Posterior vena cava (tissue), 2 donors: Measurements from ENCODE around the gene COP1. TPM values are rescaled to one million over a fixed set of nuclear protein-coding genes. Genes with fewer than 3 reads are reported as not detected.

Source experiments
- DNase-seq: peaks from one replicate; pipeline ENCODE4 v3.0.0-alpha.2; 2020; ENCODE audit warnings: low spot score
- intact Hi-C, 2 donors: fragments of 100-400 bp; cut with DNase I; formaldehyde crosslinking; loops; one replicate each; pipeline versions ENCODE4 v1.14.1 to v1.14.2; 2022 to 2023
- total RNA-seq, 2 donors: library from RNA; stranded (reverse); fragmentation: NEBNext Ultra II Directional; extraction: Animal tissue kit (Norgen Biotek cat#: 25700); gene quantifications; one replicate each; pipeline ENCODE4 v1.2.1, GENCODE V29; 2021
- donor health status: DM: yes; HTN: yes; CAD: no.
- donor health status: DM: yes; HTN: yes; CAD: no.

The COP1 gene
- total RNA-seq, 2 donors from 2014 or later, result 36.7 to 41.5 TPM

DNA sequence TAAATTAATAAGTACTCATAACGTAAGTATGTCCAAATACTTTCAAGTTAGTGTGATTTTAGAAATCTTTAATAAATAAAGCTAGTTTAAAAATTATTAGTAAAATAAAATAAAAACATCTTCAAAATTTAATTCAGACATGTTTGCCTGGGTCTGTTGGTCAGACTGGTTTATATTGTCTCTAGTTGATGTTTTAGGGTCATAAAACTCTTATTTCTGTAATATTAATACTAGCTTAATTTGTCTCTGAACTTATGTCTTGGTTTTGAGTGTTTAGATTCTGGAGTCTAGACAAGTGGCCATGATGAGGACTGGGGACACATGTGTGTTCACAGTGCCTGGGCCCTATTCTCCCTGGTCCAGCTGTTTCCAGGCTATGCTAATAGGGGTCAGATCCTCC is 279.1 kb downstream of the COP1 start:
- DNase-seq, result no peak
- intact Hi-C loops, result no loop called here

DNA sequence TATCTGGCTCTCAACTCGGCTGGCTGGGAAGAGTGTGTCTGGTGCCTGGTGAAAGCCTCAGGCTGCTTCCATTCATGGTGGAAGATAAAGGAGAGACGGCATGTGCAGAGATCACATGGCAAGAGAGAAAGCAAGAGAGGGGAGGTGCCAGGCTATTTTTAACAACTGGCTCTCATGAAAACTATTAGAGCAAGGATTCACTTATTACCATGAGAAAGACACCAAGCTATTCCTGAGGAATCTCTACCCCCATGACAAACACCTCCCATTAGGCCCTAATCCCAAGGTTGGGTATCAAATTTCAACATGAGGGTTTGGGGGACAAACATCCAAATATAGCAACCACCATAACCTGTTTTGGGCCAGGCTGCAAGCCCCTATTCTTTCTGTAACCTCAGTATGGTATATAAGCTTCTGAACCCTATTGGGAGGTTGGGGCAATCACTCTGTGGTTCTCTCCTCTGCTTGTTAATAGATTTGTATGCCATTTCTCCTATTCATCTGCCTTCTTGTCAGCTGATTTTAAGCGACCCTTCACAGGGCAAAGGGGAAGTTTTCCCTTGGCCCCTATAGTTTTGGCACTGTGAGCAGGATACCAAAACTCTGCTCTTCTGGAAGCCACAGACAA is 284.7 kb downstream of the COP1 start:
- no peak for DNase-seq
- intact Hi-C loops, result no loop called here

DNA sequence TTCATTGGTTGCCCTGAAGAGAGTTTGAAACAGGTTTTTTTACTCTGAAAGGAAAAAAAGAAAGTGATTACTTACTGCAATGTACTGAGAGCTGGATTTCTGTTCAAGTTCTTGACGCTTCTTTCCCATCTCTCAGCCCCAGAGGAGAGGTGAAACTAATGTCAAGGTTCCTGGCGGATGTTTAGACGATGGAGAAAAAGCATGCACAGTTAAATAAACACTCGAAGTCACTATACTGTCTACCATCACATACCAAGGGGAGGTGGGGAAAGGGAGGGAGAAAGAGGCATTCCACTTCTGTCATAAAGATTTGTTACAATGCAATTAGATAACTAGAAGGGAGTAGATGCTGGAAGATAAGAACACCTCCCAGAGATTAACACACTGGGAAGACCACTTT is 286.7 kb downstream of the COP1 start:
- intact Hi-C loops, result no loop called here
- DNase-seq, result no peak

DNA sequence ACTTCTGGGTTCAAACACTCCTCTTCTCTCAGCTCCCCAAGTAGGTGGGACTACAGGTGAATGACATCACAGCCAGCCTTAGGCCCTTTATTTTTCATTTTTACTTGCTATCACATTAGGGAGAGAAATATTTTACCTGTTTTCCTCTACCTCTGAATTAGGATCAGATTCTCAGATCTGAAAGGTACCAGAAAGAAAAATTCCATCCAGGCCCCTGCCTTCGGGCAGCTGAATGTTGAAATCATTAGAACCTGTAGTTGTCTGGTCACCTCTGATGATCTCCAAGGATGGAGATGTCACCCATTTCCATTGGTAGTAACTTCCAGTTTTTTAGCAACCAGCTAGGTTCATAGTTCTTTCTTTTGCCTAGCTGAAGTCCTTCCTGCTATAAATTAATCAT is 288.1 kb downstream of the COP1 start:
- intact Hi-C loops, result no loop called here
- DNase-seq, result no peak

DNA sequence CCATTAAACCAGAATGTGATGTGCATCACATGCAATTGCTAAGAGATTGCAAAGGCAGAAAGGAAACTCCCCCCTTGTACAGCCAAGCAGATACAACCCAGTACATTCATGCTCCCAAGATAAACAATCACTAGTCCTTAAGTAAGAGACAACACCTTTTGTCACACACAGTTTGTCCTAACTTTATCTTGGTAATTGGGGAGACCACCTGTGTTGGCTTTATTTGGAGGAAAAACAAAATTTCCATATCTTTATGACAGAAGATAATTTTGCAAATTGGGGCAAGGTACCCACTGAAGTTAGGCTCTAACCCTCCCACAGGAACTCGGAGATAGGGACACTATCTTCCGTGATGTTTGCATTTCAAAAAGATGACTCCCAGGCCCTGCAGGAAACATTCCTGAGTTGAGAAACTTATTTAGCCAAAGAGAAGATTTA is 288.7 kb downstream of the COP1 start:
- intact Hi-C loops, result no loop called here
- no peak for DNase-seq

DNA sequence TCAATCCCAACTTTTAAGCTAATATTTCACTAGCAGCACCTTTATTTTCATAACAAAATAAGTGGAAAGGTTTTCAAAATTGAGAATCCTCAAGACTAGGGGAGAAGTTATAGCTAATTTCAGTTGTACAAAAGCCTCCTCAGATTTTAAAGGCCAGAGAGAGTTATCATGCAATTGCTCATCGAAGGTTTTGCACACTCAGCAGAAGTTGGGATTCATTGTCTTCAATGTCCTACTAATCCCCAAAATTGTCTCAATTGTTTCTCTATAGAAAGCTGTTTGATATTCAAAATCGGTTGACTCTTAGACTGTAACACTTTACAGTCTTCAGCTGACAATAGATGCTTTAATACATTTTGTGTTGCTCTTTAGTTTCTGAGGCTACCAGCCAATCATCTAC is 293.0 kb downstream of the COP1 start:
- no peak for DNase-seq
- intact Hi-C loops, result no loop called here

DNA sequence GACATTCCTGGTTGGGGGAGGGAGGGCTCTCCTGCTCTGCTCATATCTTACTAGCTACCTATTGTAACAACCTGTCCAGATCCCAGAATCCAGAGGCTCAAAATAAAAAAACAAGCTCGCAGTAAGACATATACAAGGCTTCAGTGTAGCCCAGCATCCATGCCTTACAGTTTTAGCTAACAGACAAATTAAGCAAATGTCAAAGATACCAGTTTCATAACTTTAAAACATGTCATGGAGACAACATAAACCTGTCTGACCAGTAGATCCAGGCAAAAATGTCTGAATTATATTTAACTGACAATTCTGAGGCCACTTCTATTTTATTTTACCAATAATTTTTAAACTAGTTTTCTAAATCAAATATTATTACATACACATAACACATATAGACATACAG is 295.9 kb downstream of the COP1 start:
- intact Hi-C loops, result no loop called here
- DNase-seq, result no peak

DNA sequence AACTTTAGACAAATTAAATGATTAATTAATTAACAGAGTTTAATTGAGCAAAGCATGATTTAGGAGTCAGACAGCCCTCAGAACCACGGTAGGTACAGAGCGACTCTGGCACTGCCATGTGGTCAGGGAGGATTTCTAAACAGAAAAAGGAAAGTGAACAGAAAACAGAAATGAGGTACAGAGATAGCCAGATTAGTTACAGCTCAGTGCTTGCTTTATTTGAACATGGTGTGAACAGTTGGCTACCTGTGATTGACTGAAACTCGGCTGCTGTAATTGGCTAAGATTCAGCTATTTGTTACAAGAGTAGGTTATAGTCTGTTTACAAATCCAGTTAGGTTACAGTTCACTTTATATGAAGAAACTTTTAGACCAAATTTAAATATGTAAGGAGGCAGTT is 300.7 kb downstream of the COP1 start:
- intact Hi-C loops, result no loop called here
- DNase-seq, result no peak

DNA sequence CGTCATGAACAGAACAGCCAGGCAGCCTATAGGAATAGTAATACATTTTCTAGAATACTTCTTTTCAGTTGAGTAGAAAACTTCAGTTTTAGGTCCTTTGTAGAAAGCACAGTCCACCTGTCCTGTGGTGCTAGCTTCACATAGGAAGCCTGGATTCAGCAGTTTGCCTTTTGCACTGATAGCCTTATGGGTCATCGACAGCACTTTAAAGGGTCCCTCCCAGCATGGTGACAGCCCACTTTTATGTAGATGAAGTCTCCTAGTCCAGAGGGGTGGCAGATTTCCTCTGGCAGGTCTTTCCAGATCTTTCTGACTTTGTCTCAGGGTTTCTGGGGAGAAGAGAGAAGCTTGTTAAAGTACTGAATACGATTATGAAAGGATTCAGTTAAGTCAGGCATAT is 302.3 kb downstream of the COP1 start:
- intact Hi-C loops, result no loop called here
- no peak for DNase-seq

DNA sequence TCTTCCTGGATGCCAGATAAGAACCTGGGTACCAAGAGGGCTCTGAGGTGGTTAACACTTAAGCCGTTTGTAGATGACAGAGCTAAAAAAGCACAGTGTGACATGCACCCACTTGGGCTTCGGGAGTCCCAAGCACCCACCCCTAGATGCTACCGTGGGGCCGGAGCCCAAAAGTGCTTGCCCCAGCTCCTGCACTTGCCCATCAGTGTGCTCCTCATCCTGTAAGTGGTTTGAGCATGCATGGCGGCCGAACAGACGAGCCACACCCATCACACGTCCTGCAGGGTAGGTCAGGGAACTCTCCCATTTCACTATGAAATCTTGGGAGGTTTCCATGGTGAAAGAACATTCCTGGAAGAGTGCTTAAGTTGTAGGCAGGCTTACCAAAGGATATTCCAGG is 304.8 kb downstream of the COP1 start:
- intact Hi-C loops, result no loop called here
- no peak for DNase-seq

DNA sequence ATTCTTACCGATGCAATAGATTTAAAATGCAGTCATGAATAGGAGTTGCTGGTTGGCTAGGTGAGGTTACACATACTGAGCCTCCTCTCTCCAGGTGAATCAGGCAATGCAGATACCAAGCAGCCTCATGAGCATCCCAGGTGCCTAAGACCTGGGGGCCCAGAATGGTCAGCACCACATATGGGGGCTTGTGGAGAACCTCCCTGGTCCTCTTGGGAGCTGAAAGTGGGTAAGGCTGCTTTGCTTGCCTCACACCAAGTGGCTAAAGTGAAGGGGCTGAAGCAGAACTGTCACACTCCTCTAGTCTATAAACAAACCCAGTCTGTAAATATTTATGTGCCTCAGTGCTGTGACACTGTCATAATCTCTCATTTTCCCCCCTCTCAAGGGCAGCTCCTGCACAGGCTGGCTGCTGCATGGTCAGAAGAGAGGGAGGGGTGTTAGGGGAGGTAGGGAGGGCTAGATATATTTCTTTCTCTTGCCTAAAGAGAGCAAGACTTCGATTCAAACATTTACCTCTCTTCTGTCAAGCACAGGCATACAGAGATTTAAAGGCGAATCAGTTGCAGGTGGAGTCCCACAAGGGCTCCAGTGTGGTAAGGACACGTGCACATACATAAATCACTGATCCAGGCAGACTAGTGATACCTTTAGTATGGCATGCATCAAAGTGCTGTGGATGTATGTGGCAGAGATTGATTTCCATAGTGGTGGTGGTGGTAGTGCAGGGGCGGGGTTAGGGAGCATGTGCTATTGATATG is 305.8 kb downstream of the COP1 start:
- no peak for DNase-seq
- intact Hi-C loops, result no loop called here

DNA sequence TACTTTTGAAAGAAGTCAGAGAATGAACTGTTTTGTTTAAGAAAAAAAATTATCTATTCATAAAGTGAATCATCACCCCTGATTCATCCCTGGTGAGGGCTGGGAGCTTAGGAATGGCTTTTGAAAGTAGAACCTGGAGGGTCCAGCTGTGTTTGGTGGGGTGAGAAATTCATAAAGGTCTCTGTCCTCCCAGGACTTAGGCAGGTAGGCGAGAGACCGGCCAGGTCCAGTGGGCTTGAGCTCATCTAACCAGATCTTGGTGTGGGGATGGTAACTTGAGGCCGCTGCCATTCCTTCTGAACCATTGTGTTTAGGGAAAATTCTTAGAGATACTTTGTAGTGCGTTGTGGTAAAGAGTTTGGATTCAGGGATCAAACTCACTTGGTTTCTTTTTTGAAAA is 306.9 kb downstream of the COP1 start:
- no peak for DNase-seq

DNA sequence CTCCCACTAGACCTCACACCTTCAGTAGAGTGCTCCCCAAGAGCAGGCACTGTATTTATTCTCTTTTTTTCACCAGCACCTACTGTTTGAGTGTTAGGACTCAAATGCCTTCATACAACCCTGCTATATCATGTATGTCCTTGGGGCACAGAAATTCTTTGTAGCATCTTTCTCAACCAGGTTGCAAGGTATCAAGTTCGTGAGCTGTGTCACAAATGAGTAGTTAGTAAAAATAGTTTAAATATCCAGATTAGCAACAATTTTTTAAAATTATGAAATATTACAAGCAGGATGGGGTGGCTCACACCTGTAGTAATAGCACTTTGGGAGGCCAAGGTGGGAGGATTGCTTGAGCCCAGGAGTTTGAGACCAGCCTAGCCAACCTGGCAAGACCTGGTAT is 311.1 kb downstream of the COP1 start:
- intact Hi-C loops, result no loop called here
- DNase-seq, result no peak

More for the DNA sequence above, 306.9 kb downstream of the COP1 start:
- intact Hi-C loops, result no loop called here
